Metanephros (tissue), 1 donor: Measurements from ENCODE around the gene SPSB2. TPM values are rescaled to one million over a fixed set of nuclear protein-coding genes. Genes with fewer than 3 reads are reported as not detected.

ENCODE experiments used
- total RNA-seq: library from RNA; depleted of rRNA; stranded (reverse); fragments of >200 nt; gene quantifications from one replicate; pipeline ENCODE4 v1.2.3, GENCODE V29; 2014

SPSB2 gene, protein sequence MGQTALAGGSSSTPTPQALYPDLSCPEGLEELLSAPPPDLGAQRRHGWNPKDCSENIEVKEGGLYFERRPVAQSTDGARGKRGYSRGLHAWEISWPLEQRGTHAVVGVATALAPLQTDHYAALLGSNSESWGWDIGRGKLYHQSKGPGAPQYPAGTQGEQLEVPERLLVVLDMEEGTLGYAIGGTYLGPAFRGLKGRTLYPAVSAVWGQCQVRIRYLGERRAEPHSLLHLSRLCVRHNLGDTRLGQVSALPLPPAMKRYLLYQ
- 11.3 TPM for total RNA-seq

DNA sequence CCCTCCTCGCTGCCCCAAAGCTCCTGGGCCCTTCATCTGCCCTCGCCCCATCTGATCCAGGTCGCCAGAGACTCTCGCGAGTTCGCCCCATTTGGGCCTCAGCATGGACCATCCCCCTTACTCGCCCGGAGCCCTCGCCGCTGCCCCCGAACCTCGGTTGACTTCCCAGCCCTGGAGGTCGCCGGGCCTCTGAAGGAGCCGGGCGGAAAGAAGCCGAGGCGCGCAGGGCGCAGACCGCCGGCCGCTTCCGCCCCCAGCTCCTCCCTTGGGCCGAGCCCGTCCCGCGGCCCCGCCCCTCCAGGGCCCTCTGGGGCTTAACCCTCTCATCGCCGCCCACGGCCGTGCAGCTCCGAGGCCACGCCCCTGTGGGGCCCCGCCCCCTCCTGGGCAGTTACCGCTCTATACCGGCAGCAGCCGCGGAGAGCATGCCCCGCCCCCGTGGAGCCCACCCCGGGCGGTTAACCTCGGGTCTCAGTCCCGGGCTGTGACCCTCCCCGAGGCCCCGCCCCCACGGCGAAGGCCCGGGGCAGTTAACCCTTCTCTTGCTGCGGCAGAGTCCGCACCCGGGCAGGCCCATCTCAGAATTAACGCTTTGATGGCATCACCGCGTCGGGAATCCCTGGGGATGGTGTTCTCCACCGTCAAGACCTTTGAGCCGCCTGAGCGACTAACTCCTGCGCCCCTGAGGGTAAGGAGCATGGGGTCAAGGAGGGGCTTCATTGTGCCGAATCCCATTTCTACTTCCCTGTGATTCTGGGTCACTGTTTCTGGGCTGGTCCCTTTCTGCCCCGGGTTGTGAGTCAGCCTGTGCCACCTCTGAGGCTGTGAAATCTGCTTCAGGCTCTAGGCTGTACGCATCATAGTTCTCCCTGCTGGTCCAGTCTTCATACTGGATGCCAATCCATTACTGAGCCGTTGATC is at the start of gene SPSB2:
Gene SPSB2, minus strand, starts transcription at position 210 of the 921 bp plus-strand sequence. CDS start 402 bp downstream, outside the sequence.

DNA sequence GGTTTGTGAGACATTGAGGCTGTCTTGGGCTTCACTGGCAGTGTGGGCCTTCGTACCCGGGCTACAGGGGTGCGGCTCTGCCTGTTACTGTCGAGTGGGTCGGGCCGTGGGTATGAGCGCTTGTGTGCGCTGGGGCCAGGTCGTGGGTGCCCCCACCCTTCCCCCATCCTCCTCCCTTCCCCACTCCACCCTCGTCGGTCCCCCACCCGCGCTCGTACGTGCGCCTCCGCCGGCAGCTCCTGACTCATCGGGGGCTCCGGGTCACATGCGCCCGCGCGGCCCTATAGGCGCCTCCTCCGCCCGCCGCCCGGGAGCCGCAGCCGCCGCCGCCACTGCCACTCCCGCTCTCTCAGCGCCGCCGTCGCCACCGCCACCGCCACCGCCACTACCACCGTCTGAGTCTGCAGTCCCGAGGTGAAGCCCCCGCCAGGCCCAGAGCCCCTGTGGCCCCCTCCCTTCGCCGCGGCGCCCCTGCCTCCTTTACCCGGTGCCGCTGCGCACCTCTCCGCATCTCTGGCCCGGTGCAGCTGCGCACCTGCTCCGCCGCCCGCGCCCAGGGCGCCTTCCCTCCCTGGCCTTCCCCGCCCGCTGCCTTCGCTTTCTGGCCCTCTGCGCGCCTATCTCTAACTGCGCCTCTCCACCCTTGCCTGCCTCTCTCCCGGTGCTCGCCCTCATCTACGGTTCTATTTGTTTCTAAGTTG is 41.3 kb upstream of the SPSB2 start, which contains the start of gene ENO2:
Gene ENO2, plus strand, starts transcription at position 335 of the 701 bp plus-strand sequence. CDS start 1,253 bp downstream, outside the sequence.

DNA sequence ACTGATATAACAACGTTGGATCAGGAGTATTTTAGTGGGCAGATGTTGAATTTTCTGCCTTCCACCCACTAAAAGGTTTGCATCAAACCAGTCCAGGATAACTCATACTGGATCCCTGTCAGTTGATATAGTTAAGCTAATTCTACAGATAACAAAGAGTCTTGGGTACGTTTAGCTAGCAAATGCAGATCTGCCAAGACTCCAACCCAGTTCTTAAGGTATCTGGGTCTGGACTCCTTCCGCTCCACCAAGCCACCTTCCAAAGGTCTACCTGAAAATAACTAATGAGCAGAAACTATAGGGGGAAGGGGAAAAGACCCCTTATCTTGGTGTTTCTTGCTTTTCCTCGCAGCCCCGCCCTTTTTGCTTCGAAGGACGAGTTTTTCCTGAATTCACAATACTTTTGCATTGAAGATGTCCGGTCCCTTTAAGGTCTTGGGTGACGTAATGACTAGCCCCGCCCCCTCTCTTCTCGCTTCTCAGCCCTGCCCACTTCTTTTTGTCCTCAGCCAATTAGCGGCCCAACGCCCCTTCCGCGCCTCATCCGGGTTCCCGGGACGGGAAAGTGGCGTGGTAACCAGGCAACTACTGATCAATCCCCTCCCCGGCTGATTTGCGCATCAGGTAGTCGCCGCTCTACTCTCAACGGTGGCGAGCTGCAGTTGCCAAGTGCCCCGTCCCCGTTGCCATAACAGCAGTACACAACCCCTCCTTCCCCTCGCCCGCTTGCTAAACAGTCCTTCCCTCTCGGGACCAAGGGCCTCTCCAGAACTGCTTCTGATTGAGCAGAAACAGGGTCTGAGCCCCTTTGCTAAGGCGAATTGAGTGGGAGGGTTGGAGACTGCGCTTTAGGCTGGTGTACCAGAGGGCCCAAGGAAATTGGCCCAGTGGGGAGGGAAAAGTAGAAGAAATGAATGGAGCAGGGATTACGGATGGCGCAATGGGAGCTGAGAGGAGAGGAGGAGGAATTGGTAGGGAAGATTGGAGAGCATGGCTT is 31.5 kb upstream of the SPSB2 start, which contains the start of gene LRRC23:
Gene LRRC23, plus strand, starts transcription at position 543 of the 997 bp plus-strand sequence. CDS start 812 bp downstream, outside the sequence.

DNA sequence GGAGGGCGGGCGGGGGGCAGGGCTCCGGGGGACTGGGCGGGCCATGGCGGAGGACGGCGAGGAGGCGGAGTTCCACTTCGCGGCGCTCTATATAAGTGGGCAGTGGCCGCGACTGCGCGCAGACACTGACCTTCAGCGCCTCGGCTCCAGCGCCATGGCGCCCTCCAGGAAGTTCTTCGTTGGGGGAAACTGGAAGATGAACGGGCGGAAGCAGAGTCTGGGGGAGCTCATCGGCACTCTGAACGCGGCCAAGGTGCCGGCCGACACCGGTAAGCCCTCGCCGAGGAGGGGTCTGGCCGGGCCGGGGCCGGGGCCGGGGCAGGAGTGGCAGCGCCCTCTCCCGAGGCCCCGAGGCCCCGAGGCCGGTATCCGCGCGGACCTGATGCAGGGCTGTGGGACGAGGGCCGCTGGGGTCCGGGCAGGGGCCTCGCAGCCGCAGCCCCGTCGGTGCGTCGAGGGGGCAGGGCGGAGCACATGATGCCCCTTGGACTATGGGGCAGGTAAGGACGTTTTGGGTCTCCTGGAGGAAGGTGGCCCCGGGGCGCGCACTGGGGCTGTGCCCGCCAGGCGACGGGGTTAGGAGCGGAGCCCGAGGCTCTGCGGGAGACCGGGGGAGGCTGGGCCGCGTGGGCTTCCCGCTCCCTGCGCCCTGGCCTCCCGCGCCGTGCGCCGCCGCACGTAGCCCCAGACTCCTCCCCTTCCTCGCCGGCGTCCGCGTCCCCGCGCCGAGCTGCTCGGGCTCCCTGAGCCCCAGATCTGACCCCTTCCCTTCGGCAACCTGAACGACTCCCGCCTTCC is 5.5 kb downstream of the SPSB2 start, which contains the start of gene TPI1:
Gene TPI1, plus strand, starts transcription at position 119 of the 798 bp plus-strand sequence. Its CDS starts 36 bp downstream, at position 155.

DNA sequence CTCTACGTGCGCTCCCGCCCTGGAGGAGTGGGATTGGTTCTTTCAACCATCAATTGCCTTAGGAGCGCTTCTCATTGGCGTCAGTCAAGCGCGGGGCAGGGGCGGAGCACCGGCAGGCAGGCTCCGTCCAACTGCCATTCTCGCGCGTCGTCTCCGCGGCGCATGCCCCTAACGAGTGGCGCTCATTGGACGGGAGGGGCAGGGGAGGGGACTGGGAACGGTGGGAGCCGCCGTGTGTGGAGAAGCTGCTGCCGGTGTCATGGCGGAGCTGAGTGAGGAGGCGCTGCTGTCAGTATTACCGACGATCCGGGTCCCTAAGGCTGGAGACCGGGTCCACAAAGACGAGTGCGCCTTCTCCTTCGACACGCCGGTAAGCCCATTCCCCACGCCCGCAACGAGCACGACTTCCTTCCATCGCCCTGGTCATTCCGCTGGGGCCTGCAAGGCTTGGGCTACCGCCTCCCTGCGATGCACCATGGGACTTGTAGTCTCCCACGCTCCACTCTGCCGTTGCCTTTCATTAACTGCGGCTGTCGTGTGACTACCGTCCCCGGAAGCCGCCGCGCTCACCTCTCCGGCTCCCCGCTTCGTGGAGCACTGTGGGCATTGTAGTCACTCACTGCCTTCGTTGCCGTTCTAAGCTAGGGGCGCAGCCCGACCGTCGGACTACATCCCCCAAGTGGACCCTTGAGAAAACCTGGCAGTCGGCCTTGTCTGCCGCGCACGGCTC is 21.0 kb downstream of the SPSB2 start, which contains the start of gene USP5:
Gene USP5, plus strand, starts transcription at position 230 of the 730 bp plus-strand sequence. Its CDS starts 30 bp downstream, at position 260.

DNA sequence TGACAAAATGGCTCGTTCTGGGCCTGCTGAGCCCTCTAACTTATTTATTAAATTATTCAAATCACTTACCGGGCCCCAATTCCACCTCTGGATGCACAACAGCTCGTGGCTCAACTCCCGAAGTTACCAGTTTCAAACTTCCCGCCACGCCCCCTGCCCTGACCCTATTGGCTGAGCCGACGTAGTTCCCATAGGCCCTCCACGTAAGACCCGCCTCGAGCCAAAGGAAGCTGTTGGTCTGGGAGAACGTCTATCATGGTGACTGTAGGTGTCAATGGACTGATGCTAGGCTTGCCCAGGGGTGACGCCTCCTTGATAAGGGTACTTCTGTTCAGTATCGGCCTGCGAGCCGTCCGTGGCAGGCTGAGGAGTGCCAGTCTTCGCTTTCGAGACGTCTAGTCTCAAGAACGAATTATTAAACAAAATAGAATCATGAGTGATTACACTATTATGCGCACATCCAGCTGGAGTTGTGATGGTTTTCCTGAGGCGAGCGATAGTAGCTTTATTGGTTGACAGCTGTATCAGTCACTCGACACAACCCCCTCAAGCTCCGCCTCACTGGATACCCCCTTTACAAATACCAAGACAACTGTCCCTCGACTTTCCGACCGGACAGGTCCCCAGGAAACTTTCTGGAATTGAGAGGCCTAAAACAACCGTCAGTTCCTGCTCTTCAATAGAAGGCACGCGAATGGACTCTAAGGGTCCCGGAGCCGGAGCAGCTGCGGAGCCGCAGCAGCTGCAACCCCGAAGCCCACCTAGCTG is 21.8 kb downstream of the SPSB2 start, which contains the start of gene CDCA3:
Gene CDCA3, minus strand, starts transcription at position 134 of the 768 bp plus-strand sequence. CDS start 334 bp downstream, outside the sequence.

DNA sequence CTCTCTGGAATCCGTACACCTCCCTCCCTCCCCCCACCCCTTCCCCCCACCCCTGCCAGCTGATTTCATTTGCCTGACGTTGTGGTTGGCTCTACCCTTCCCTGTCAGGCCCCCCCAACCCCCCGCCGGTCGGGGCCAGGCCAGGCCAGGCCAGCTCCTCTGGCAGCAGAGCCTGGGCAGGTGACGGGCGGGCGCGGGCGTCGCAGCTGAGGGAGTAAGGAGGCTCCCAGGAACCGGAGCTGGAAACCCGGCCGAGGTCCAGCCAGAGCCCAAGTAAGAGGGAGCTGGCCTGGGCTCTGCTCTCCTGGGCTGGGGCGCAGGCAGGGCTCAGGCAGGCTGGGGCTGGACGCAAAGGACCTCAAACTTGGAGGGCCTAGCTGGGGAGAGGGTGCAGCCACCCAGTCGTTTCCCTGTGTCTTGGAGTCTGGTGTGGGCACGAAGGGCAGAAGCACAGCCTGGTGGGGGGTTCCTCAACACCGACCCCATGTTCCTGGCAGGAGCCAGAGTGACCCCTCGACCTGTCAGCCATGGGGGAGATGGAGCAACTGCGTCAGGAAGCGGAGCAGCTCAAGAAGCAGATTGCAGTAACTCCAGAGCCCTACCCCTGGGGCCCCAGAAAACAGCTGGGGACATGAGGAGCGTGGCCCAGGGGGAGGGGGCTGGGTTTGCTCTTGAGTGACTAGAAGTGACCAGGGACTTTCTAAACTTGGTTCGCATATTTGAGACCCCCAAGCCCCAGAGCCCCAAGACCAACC is 32.2 kb downstream of the SPSB2 start, which contains the start of gene GNB3:
Gene GNB3, plus strand, starts transcription at position 165 of the 755 bp plus-strand sequence. Its CDS starts 363 bp downstream, at position 528.

DNA sequence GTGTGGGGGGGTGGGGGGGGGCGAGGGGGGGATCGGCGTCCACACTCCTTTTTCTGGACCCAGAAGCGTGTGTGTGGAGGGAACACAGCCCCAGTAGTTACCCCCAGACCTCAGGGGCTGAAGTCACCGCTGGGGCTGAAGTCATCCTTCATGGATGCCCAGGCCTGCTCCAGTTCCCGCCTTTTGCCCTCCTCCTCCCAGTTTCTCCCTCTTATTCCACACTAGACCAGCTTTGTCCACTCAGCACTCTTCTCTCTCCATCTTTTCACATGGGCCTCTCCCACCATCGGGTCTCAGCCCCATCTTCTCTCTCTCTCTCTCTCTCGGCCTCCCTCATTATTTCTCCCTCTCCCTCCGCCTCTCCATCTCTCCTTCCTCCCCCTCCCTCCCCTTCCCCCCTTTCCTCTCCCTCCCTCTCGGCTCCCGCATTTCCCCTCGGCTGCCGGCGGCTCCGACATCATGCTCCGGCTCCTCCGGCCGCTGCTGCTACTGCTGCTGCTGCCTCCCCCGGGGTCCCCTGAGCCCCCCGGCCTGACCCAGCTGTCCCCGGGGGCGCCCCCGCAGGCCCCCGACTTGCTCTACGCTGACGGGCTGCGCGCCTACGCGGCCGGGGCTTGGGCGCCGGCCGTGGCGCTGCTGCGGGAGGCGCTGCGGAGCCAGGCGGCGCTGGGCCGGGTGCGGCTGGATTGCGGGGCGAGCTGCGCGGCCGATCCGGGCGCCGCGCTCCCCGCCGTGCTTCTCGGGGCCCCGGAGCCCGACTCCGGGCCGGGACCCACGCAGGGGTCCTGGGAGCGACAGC is 44.9 kb downstream of the SPSB2 start, which contains the start of gene P3H3:
Gene P3H3, plus strand, starts transcription at position 426 of the 799 bp plus-strand sequence. Its CDS starts 34 bp downstream, at position 460.

DNA sequence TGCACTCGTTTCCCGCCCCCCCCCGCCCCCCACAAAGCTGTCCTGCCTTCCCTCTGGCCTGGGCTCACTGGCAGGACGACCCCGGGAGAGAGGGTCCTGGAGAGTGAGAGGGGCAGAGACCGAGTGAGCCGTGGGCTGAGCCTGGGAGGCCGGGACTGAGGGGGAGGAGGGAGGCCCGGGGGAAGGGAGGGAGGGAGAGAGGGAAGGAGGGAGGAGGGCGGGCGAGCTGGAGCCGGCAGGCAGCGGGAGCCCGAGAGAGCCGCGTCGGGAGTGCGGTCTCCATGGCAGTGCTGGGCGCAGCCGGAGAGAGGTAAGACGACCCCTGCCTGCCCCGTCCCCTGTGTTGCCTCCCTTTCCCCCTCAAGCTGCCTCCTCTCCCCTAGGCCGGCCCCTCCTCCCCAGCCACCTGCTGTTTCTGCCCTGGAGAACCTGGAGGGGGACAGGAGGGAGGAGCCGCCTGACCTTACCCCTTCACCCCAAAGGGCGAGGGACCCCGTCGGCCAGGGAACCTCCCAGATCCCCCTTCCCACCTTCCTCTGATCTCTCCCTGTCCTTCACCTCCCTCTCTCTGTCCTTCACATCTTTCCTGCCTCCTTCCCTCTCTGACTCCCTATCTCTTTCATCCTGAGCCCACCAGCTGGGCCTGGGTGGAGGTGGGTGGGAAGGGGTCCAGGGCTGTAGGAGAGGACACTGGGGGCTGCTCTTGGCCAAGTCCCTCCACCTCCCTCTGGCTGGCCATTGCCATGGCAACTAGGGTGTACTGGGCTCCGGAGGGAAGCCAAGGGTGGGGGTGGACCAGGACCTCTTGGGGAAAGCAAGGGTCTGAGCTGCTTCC is 51.3 kb downstream of the SPSB2 start, which contains the start of gene GPR162:
Gene GPR162, plus strand, starts transcription at position 231 of the 835 bp plus-strand sequence. CDS start 2,078 bp downstream, outside the sequence.

Other genes with a start within 250 kb of the SPSB2 start
- 2.2 TPM for gene LPAR5, start 237.3 kb downstream of the SPSB2 start, total RNA-seq
- gene ACRBP, start 225.9 kb downstream of the SPSB2 start, total RNA-seq: 2.3 TPM
- 48.6 TPM for gene ING4, start 210.2 kb downstream of the SPSB2 start, total RNA-seq
- gene ZNF384, start 183.9 kb downstream of the SPSB2 start, total RNA-seq: 31.5 TPM
- gene PIANP, start 172.5 kb downstream of the SPSB2 start, total RNA-seq: 2.0 TPM
- gene COPS7A, start 149.3 kb downstream of the SPSB2 start, total RNA-seq: 47.0 TPM
- 86.4 TPM for gene MLF2, start 120.2 kb downstream of the SPSB2 start, total RNA-seq
- 61.1 TPM for gene PTMS, start 106.9 kb downstream of the SPSB2 start, total RNA-seq
- gene LAG3, start 100.8 kb downstream of the SPSB2 start, total RNA-seq: 0.47 TPM
- gene CD4, start 83.8 kb downstream of the SPSB2 start, total RNA-seq: 18.3 TPM
- gene GPR162, start 51.5 kb downstream of the SPSB2 start, total RNA-seq: 13.5 TPM
- 29.5 TPM for gene P3H3, start 44.9 kb downstream of the SPSB2 start, total RNA-seq
- gene GNB3, start 32.4 kb downstream of the SPSB2 start, total RNA-seq: 3.7 TPM
- 18.0 TPM for gene CDCA3, start 22.0 kb downstream of the SPSB2 start, total RNA-seq
- gene USP5, start 21.2 kb downstream of the SPSB2 start, total RNA-seq: 49.5 TPM
- 430 TPM for gene TPI1, start 5.8 kb downstream of the SPSB2 start, total RNA-seq
- gene LRRC23, start 31.5 kb upstream of the SPSB2 start, total RNA-seq: 7.8 TPM
- gene ENO2, start 41.3 kb upstream of the SPSB2 start, total RNA-seq: 5.7 TPM
- gene ATN1, start 54.7 kb upstream of the SPSB2 start, total RNA-seq: 77.0 TPM
- not detected for gene RNU7-1, start 70.5 kb upstream of the SPSB2 start, total RNA-seq
- gene C12orf57, start 70.7 kb upstream of the SPSB2 start, total RNA-seq: 146 TPM
- 21.1 TPM for gene PTPN6, start 78.1 kb upstream of the SPSB2 start, total RNA-seq
- 186 TPM for gene PHB2, start 97.4 kb upstream of the SPSB2 start, total RNA-seq
- 26.9 TPM for gene EMG1, start 97.6 kb upstream of the SPSB2 start, total RNA-seq
- 32.3 TPM for gene LPCAT3, start 145.2 kb upstream of the SPSB2 start, total RNA-seq
- 87.9 TPM for gene C1S, start 187.4 kb upstream of the SPSB2 start, total RNA-seq
- 108 TPM for gene C1R, start 219.1 kb upstream of the SPSB2 start, total RNA-seq
- 67.3 TPM for gene C1RL, start 235.9 kb upstream of the SPSB2 start, total RNA-seq